ENCODE measurements around the gene CFAP126.

DNA sequence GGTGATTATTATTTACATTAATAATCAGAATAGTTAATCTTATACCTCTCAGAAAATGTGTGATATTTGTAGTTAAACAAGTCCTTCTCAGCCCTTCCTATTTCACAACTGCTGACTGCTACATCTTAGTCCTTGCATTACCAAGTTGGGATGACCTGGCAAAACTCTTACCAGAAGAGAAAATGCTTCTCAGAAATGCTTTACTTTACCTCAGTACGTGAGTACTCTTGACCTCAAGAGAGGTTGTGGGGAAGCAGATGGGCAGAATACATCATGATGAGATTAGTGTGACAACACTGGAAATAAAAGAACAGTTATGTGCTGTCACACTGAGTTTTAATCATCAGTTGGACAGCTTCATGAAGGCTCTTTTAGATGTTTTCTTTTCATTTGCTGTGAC lies 16.2 kb downstream of the CFAP126 start:
- no peak for TF ChIP-seq POLR2A (IDR thresholded peaks at IDR 0.05)
- TF ChIP-seq, protein P1, sequence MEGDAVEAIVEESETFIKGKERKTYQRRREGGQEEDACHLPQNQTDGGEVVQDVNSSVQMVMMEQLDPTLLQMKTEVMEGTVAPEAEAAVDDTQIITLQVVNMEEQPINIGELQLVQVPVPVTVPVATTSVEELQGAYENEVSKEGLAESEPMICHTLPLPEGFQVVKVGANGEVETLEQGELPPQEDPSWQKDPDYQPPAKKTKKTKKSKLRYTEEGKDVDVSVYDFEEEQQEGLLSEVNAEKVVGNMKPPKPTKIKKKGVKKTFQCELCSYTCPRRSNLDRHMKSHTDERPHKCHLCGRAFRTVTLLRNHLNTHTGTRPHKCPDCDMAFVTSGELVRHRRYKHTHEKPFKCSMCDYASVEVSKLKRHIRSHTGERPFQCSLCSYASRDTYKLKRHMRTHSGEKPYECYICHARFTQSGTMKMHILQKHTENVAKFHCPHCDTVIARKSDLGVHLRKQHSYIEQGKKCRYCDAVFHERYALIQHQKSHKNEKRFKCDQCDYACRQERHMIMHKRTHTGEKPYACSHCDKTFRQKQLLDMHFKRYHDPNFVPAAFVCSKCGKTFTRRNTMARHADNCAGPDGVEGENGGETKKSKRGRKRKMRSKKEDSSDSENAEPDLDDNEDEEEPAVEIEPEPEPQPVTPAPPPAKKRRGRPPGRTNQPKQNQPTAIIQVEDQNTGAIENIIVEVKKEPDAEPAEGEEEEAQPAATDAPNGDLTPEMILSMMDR (IDR thresholded peaks at IDR 0.05) = no peak
